Suprapubic skin (tissue), 4 donors: ENCODE measurements around the gene KLHDC9.
A peak's percentile ranks its signal among the peaks of the same experiment; 100 is the strongest.

Experiments
- CTCF ChIP-seq, 2 donors: fragments of 200-600 bp in 1 of 2; fragments of 450-650 bp in 1 of 2; sonication (generic) in 1 of 2; IDR thresholded peaks; one replicate each; pipeline ENCODE4 v1.5.1; 2016 to 2019; ENCODE audit warnings: antibody characterized with exemption in 2 of 2, mild to moderate bottlenecking in 1 of 2, moderate library complexity in 1 of 2
- EP300 ChIP-seq: sonication (generic); formaldehyde crosslinking; IDR thresholded peaks from one replicate; pipeline ENCODE4 v1.6.1; 2017; ENCODE audit warnings: antibody characterized with exemption
- POLR2A ChIP-seq, 2 donors: fragments of 450-650 bp; IDR thresholded peaks; one replicate each; pipeline ENCODE4 v1.6.1; 2017; ENCODE audit warnings: antibody characterized with exemption in 2 of 2, mild to moderate bottlenecking in 2 of 2, moderate library complexity in 2 of 2
- POLR2AphosphoS5 ChIP-seq, 3 donors: sonication (generic); formaldehyde crosslinking; IDR thresholded peaks; one replicate each; pipeline ENCODE4 v1.6.1; 2017; ENCODE audit warnings: antibody characterized with exemption in 3 of 3

GRCh38 chr1:161139766-161140165, 41.6 kb downstream of the KLHDC9 start:
- TF ChIP-seq CTCF (IDR thresholded peaks at IDR 0.05) (peak; percentile 29 to 31), POLR2A (IDR thresholded peaks at IDR 0.05) (no peak), POLR2AphosphoS5 (IDR thresholded peaks at IDR 0.05) (no peak), EP300 (no peak)
